Subcutaneous abdominal adipose tissue (tissue), 5 donors: Measurements from ENCODE around the gene LCA5L.
"Not testable (repeated sequence)": the region's sequence is repeated elsewhere in the genome, so short reads cannot be mapped to it uniquely, and the experiment has no call there.

Experiments used
- H3K27ac ChIP-seq: one replicate; pipeline ENCODE4 v1.7.0; 2013; ENCODE audit warnings: low read depth, mild to moderate bottlenecking, inconsistent platforms, low read length, moderate library complexity
- H3K27me3 ChIP-seq, 5 donors: one replicate each; pipeline ENCODE4 v1.7.0; 2013; ENCODE audit warnings: low read length in 5 of 5, inconsistent platforms in 1 of 5; ENCODE audit not compliant: control insufficient read depth in 5 of 5, insufficient read depth in 4 of 5
- H3K36me3 ChIP-seq, 5 donors: one replicate each; pipeline ENCODE4 v1.7.0; 2013; ENCODE audit warnings: low read length in 5 of 5; ENCODE audit not compliant: control insufficient read depth in 5 of 5, insufficient read depth in 5 of 5
- H3K4me1 ChIP-seq, 5 donors: one replicate each; pipeline ENCODE4 v1.7.0; 2013; ENCODE audit warnings: low read length in 5 of 5, mild to moderate bottlenecking in 3 of 5, moderate library complexity in 1 of 5; ENCODE audit not compliant: control insufficient read depth in 5 of 5, insufficient read depth in 5 of 5
- H3K4me3 ChIP-seq, 5 donors: one replicate each; pipeline ENCODE4 v1.7.0; 2013; ENCODE audit warnings: low read length in 5 of 5, low read depth in 1 of 5
- H3K9ac ChIP-seq, 5 donors: one replicate each; pipeline ENCODE4 v1.7.0; 2013; ENCODE audit warnings: low read length in 5 of 5, mild to moderate bottlenecking in 4 of 5, moderate library complexity in 3 of 5
- H3K9me3 ChIP-seq, 5 donors: one replicate each; pipeline ENCODE4 v1.7.0; 2013; ENCODE audit warnings: low read length in 5 of 5; ENCODE audit not compliant: control insufficient read depth in 5 of 5
- donor health status: healthy.
- donor health status: healthy.
- donor health status: healthy.
- donor health status: healthy.
- donor health status: healthy.

Gene LCA5L

DNA sequence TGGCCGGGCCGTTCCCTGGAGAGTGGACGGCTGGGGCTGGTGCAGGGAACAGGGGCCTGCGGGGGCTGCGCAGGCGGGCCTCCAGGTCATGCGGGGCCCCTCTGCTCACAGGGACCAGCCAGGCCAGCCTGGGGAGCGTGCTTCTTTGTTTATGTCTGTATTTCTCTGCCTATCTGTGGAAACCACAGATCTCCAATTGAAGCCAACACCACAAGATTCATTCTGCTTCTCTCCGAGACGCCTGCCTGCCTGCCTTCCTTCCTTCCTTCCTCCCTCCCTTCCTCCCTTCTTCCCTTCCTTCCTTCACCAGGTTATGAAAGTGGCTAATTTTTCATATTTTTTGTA, 56.8 kb downstream of the LCA5L start:
- H3K9ac ChIP-seq, result peak overlapping the region in 1 of 5 donors; percentile 71

DNA sequence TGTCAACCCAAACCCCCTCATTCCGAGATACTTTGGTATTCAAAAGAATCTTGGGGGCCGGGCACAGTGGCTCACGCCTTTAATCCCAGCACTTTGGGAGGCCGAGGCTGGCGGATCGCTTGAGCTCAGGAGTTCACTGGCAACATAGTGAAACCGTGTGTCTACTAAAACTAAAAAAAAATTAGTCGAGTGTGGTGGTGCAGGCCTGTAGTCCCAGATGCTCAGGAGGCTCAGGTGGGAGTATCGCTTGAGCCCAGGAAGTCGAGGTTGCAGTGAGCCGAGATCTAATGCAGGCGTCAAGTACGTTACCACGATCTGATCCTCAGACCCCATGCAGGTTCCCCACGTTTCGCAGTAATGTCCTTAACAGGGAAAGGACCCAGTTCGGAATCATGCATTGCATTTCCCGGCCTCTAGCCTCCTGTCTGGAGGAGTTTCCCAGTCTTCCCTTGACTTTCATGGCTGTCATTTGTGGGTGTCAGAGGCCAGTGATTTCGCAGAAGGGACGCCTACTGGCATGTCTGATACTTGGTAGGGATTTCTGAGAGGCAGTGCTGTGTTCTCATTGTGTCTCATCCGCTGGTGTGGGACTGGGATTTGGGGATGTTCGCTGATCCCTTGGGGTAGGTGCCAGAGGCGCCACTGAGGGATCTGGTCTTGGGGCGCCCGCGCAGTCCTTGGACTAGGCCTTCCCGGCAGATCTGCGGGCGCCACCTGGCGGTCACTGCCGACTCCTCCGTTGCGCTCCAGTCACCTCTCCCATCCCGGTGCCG, 57.4 kb downstream of the LCA5L start:
- Histone ChIP-seq H3K9me3 (no peaks in the 10 kb centered on the region), H3K4me3 (peak overlapping the region; percentile 45 to 78 (median 68)), H3K27me3 (no peaks in the 10 kb centered on the region), H3K36me3 (peaks cover 5 to 22% (median 21%) of the 10 kb centered on the region in 5 donors), H3K9ac (peak overlapping the region; percentile 32 to 71 (median 39)), H3K4me1 (peaks cover 0 to 35% (median 30%) of the 10 kb centered on the region in 5 donors), H3K27ac (peak overlapping the region; percentile 42)

More for the DNA sequence above, 56.8 kb downstream of the LCA5L start:
- Histone ChIP-seq H3K4me1 (peaks cover 0 to 35% (median 30%) of the 10 kb centered on the region in 5 donors), H3K27me3 (no peaks in the 10 kb centered on the region), H3K4me3 (peak overlapping the region in 2 of 5 donors; percentile 45 to 67), H3K9me3 (no peaks in the 10 kb centered on the region), H3K36me3 (peaks cover 7 to 26% (median 25%) of the 10 kb centered on the region in 5 donors), H3K27ac (peak overlapping the region; percentile 42)

DNA sequence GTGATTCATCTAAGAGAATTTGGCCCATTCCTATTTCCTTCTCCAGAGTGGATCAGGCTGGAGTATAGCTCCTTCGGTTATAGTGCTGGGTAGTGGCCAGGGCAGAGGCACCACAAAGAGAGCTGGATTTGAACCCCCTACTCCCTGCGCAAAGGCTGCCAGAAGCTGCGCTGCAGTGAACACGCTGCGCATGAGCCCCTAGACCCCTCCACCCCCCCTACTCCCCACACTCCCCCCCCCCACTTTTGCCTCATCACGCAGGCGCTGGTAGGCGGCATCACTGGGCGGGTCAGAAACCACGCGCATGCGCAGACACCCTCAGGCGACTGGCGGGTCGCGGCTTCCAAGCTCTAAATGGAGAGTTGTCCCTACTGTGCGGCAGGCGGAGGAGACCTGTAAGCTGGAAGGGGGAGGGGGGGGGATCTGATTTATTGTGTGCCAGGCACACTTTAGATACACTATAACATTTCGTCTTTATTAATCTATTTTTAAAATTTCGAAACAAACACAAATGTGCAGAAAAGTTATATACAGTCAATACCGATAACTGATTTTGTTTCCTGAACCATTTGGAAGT, 58.0 kb downstream of the LCA5L start:
- H3K9ac ChIP-seq, result peak overlapping the region; percentile 4 to 71 (median 33)
- no peaks in the 10 kb centered on the region for H3K9me3 ChIP-seq
- H3K27me3 ChIP-seq, result no peaks in the 10 kb centered on the region
- peaks cover under 1 to 15% (median 14%) of the 10 kb centered on the region in 5 donors for H3K36me3 ChIP-seq
- peak overlapping the region; percentile 45 to 78 (median 68) for H3K4me3 ChIP-seq
- H3K4me1 ChIP-seq, result peaks cover 0 to 35% (median 30%) of the 10 kb centered on the region in 5 donors
- peak overlapping the region; percentile 42 for H3K27ac ChIP-seq

DNA sequence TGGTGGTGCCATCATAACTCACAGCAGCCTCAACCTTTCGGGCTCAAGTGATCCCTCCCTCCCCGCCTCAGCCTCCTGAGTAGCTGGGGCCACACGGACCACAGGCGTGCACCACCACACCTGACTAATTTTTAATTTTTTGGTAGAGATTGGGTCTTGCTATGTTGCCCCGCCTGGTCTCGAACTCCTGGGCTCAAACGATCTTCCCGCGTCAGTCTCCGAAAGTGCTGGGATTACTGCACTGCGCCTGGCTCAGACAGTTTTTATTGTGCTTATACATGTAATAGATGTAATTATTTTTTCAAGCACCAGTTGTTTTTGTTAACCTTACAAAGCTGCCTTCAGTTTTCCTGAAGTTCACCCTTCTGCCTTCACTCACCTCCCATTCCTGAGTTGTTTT, 58.7 kb downstream of the LCA5L start:
- H3K4me3 ChIP-seq, result peak overlapping the region in 2 of 5 donors; percentile 59 to 62
- H3K4me1 ChIP-seq, result peaks cover 0 to 35% (median 30%) of the 10 kb centered on the region in 5 donors
- H3K27ac ChIP-seq, result peak overlapping the region; percentile 42
- no peaks in the 10 kb centered on the region for H3K9me3 ChIP-seq
- H3K36me3 ChIP-seq, result peaks cover 0 to 9% (median 7%) of the 10 kb centered on the region in 5 donors
- no peaks in the 10 kb centered on the region for H3K27me3 ChIP-seq
- peak overlapping the region in 2 of 5 donors; percentile 4 to 62 for H3K9ac ChIP-seq

DNA sequence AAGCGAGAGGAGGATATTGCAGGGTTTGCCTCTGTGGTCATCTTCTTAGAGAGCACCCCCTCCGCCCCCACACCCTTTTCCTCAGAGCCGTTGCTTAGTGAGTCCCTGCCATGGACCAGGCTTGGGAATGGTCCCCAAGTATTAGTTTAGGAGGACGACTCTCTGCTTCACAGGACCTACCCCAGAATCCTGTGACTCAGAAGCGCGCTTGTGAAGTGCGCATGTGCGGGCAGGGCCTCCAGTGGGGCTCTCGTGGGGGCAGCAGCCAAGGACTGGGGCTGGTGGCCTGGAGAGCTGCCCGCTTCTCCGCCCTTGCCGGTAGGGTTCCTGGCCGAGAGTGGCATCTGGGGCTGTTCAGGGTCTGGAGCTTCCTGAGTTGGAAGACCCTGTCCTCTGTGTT, 59.4 kb downstream of the LCA5L start:
- Histone ChIP-seq H3K9ac (peak overlapping the region in 3 of 5 donors; percentile 26 to 33 (median 29)), H3K27me3 (no peaks in the 10 kb centered on the region), H3K36me3 (peaks cover 0 to 4% (median 2%) of the 10 kb centered on the region in 5 donors), H3K4me3 (peak overlapping the region; percentile 56 to 69 (median 61)), H3K9me3 (no peaks in the 10 kb centered on the region), H3K4me1 (peaks cover 2 to 38% (median 33%) of the 10 kb centered on the region in 5 donors), H3K27ac (peak overlapping the region; percentile 30)

DNA sequence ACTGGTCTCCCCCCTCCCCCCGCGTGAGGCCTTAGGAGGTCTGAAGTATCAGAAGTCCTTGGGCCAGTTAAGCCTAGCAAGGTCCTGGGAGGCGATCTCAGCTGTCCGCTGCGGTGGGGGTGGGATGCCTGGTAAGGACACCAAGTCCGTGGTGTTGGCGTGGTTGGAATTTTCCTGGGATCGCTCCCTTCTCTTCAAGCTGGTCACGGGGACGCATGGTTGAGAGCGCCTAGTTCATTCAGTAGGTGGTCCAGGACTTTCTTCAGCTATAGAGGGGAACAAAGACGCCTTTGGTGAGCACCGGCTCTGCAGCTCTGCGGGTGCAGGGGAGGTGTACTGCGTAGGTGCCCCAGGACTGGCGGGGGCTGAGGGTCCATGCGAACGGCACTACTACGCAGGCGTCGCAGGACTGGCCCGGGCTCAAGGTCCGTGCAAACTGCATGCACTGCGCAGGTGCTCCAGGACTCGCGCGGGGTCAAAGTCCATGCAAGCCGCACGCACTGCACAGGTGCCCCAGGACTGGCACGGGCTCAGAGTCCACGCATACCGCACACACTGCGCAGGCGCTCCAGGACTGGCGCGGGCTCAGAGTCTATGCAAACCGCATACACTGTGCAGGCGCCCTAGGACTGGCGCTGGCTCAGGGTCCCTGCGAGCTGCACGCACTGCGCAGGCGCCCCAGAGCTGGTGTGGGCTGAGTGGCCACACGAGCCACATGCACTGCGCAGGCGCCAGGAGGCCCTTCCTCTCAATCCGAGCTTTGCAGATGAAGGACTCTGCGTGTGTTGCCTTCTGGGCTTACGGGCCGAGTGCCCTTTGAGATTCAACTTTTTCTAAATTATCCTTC, 60.1 kb downstream of the LCA5L start:
- peaks cover 2 to 45% (median 40%) of the 10 kb centered on the region in 5 donors for H3K4me1 ChIP-seq
- H3K27me3 ChIP-seq, result no peaks in the 10 kb centered on the region
- H3K9ac ChIP-seq, result peak overlapping the region in 3 of 5 donors; percentile 26 to 33 (median 29)
- peak overlapping the region; percentile 30 for H3K27ac ChIP-seq
- peaks cover 0 to 2% (median 0%) of the 10 kb centered on the region in 5 donors for H3K36me3 ChIP-seq
- no peaks in the 10 kb centered on the region for H3K9me3 ChIP-seq
- H3K4me3 ChIP-seq, result peak overlapping the region; percentile 56 to 69 (median 61)

DNA sequence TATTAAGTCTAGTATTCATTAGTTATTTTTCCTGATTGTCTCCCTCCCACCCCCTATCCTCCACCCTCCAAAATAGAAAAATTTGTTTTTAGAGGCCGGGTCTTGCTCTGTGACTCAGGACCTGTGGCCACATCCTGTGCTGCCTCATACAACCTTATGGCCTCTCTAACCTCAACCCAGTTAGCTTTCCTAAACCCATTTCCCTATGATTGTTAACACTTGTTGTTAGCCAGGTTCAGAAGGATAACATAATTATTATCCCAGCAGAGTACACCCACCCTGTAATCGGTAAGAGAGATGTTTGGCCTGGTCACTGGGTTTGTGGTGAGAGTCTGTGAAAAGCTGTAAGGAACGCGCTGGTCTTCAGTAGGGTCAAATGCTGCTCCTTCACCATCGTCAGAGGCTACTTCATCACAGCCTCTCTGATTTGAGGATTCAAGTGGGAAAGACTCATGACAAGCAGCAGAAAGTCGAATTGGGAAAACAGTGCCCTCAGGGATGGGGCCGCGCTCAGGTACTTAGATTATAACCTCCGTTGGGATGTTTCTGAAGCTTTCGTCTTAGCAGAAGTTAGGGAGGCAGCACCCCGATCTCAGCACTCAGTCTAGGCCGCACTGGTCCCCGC, 60.8 kb downstream of the LCA5L start:
- Histone ChIP-seq H3K9ac (no peak overlapping the region), H3K4me1 (peaks cover 2 to 49% (median 43%) of the 10 kb centered on the region in 5 donors), H3K27me3 (no peaks in the 10 kb centered on the region), H3K4me3 (no peak overlapping the region), H3K36me3 (no peaks in the 10 kb centered on the region), H3K9me3 (no peaks in the 10 kb centered on the region), H3K27ac (no peak overlapping the region)

DNA sequence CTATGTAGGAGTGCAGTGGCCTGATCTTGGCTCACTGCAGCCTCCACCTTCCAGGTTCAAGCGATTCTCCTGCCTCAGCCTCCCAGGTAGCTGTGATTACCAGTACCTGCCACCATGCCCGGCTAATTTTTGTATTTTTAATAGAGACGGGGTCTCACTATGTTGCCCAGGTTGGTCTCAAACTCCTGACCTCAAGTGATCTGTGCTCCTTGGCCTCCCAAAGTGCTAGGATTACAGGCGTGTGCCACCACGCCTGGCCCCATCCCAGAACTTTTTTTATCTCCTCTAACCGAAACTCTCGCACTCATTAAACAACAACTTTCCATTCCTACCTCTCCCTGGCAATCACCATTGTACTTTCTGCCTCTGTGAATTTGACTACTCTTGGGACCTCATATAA, 63.5 kb downstream of the LCA5L start:
- H3K27ac ChIP-seq, H3K9me3 ChIP-seq, H3K4me3 ChIP-seq, H3K36me3 ChIP-seq, H3K9ac ChIP-seq, H3K27me3 ChIP-seq: not testable (repeated sequence)
- H3K4me1 ChIP-seq, result peaks cover 2 to 38% (median 30%) of the 10 kb centered on the region in 5 donors

DNA sequence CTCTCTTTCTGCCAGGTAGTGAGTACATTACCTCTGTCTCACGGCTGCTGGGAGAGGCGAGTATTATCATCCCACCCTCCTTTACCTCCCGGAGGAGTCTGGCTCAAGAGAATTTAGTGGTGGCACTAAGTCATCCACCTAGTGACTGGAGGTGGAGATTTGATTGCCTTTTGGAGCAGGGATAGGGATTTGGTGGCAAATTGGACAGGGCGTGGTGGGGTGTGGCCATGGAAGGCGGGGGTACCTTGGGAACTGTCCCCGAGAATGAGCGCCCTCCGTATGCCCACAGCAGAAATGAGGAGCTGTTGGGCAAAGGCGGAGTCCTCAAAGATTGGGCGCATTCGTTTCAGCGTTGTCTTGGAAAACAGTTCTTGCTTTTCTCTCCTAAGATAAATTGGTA, 64.6 kb downstream of the LCA5L start:
- no peaks in the 10 kb centered on the region for H3K9me3 ChIP-seq
- no peaks in the 10 kb centered on the region for H3K27me3 ChIP-seq
- peak overlapping the region; percentile 68 for H3K27ac ChIP-seq
- no peaks in the 10 kb centered on the region for H3K36me3 ChIP-seq
- peak overlapping the region in 4 of 5 donors; percentile 56 to 86 (median 77) for H3K9ac ChIP-seq
- H3K4me3 ChIP-seq, result peak overlapping the region; percentile 74 to 93 (median 77)
- H3K4me1 ChIP-seq, result peaks cover 2 to 28% (median 21%) of the 10 kb centered on the region in 5 donors
